ENCODE results near the gene CFAP43. TPM values are rescaled to one million over a fixed set of nuclear protein-coding genes. Genes with fewer than 3 reads are reported as not detected.

Gene CFAP43
- total RNA-seq, 2 donors from 2014 or later: 0.19 TPM; not detected in 1

DNA sequence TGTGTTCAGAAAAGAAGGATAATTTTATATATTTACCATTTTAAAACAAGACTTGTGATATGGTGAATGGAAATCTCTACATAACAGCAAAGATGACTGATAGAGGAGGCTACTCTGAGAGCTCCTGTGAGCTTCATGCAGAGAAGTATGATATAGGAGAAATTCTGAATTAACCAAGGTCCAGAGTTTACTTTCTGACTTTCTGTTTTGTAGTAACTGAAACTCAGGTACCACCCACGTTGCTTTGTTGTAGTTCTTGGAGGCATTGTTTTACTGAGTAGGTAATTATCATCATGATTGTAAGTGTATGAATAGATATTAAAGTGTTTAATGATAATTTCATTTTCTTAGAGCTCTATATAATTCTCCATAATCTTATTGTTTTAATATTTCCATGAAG, 128.2 kb downstream of the CFAP43 start:
- no peaks in the 10 kb centered on the region for H3K36me3 Mint-ChIP-seq
- DNase-seq (ENCODE audit: low spot score in 2 of 2): no peak
- H3K27ac Mint-ChIP-seq: no peak overlapping the region
- H3K9me3 Mint-ChIP-seq: no peaks in the 10 kb centered on the region
- ATAC-seq: no peak

- no peak for DNase-seq (ENCODE audit: low spot score in 2 of 2)
- no peaks in the 10 kb centered on the region for H3K9me3 Mint-ChIP-seq
- H3K36me3 Mint-ChIP-seq: no peaks in the 10 kb centered on the region
- no peak for ATAC-seq
- H3K27ac Mint-ChIP-seq: no peak overlapping the region
Measured at GRCh38 chr10:104101902-104102301, 130.3 kb downstream of the CFAP43 start.

- DNase-seq (ENCODE audit: low spot score in 2 of 2): no peak
- H3K9me3 Mint-ChIP-seq: peaks cover 0 to 3% of the 10 kb centered on the region in 2 donors
- ATAC-seq: no peak
- no peak overlapping the region for H3K27ac Mint-ChIP-seq
- peaks cover 0 to 4% of the 10 kb centered on the region in 2 donors for H3K36me3 Mint-ChIP-seq
Measured at GRCh38 chr10:104100795-104101194, 131.4 kb downstream of the CFAP43 start.

DNA sequence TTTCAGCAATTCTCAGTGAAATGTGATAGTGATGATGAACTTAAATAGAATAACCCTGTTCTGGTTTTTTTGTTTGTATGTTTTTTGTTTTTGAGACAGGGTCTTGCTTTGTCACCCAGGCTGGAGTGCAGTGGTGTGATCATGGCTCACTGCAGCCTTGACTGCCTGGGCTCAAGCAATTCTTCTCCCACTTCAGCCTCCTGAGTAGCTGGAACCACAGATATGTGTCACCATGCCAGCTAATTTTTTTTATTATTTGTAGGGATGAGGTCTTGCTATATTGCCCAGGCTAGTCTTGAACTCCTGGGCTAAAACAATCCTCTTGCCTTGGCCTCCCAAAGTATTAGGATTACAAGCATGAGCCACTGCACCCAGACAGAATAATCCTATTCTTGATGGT, 132.2 kb downstream of the CFAP43 start:
- no peak for ATAC-seq
- DNase-seq (ENCODE audit: low spot score in 2 of 2): no peak
- H3K27ac Mint-ChIP-seq: no peak overlapping the region
- peaks cover 0 to 4% of the 10 kb centered on the region in 2 donors for H3K36me3 Mint-ChIP-seq
- peaks cover 0 to 3% of the 10 kb centered on the region in 2 donors for H3K9me3 Mint-ChIP-seq

DNA sequence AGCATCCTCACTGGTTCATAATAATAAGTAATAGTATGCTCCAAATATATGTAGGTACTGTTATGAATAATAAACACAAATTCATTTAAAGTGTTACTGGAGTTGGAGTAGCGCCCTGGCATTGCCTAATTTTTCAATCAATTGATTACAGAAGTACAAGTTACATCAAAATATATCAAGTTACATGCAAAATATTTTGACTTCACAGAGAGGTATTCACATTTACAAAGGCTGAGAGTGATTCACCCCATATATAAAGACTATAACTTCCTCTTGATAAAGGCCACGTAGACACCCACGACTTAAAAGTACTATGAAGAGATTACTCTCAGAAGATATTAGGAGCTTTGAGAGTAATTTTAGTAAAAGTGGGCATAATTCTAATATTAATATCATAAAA, 132.9 kb downstream of the CFAP43 start:
- Mint-ChIP-seq H3K36me3 (peaks cover 0 to 4% of the 10 kb centered on the region in 2 donors), H3K9me3 (peaks cover 0 to 3% of the 10 kb centered on the region in 2 donors), H3K27ac (no peak overlapping the region)
- no peak for DNase-seq (ENCODE audit: low spot score in 2 of 2)
- no peak for ATAC-seq

DNA sequence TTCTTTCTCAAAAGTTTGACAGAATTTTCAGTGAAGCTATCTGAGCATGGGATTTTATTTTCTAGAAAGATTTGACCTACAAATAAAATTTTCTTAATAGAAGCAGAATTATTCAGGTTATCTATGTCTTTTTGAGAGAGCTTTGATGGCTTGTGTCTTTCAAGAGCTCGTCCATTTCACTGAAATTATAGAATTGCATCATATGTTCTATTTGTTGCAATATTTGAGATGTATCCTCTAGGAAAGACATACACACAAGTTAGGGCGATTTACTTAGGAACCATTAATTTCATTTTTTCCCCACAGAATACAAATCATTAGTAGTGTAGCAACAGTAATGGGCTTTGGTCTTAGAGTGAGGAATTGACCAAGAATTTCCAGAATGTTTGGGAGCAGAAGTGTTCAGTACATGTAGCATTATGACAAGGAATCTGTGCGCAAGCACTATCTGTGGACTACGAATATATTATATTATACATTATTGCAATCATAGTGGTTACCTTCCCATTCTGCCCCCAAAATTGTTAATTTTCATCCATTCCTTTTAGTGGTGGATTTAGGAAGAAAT, 133.7 kb downstream of the CFAP43 start:
- no peak for DNase-seq (ENCODE audit: low spot score in 2 of 2)
- Mint-ChIP-seq H3K9me3 (peaks cover 0 to 3% of the 10 kb centered on the region in 2 donors), H3K27ac (no peak overlapping the region), H3K36me3 (peaks cover 0 to 4% of the 10 kb centered on the region in 2 donors)
- ATAC-seq: no peak

DNA sequence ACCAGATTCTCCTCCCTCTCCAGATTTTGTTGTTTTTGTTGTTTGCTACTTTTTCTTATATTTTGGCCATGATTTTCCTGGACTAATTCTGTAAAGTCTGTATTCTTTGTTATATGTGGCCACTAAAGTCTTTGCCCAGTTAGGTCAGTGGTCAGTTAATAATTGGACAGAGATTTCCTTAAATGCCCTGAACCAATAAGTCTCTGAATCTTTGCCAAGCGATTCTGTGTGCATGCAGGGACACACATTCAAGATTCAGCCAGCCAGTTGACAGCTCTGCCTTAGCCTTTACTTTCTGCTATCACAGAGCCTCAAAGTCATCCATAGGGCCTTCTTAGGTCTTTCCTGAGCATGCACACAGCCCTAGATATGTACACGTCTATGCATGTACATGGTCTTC, 135.5 kb downstream of the CFAP43 start:
- peaks cover 0 to 4% of the 10 kb centered on the region in 2 donors for H3K36me3 Mint-ChIP-seq
- ATAC-seq (no peak), DNase-seq (ENCODE audit: low spot score in 2 of 2) (no peak)
- H3K27ac Mint-ChIP-seq: no peak overlapping the region
- peaks cover 0 to 3% of the 10 kb centered on the region in 2 donors for H3K9me3 Mint-ChIP-seq

GRCh38 chr10:104092749-104093148, 139.4 kb downstream of the CFAP43 start:
- ATAC-seq: no peak
- Mint-ChIP-seq H3K9me3 (peaks cover 0 to 3% of the 10 kb centered on the region in 2 donors), H3K36me3 (peaks cover 0 to 4% of the 10 kb centered on the region in 2 donors), H3K27ac (no peak overlapping the region)
- no peak for DNase-seq (ENCODE audit: low spot score in 2 of 2)

- no peak for DNase-seq (ENCODE audit: low spot score in 2 of 2)
- Mint-ChIP-seq H3K36me3 (no peaks in the 10 kb centered on the region), H3K27ac (no peak overlapping the region), H3K9me3 (no peaks in the 10 kb centered on the region)
- ATAC-seq: no peak
Measured at GRCh38 chr10:104090611-104091010, 141.6 kb downstream of the CFAP43 start.

GRCh38 chr10:104089621-104090020, 142.5 kb downstream of the CFAP43 start:
- Mint-ChIP-seq H3K36me3 (no peaks in the 10 kb centered on the region), H3K27ac (no peak overlapping the region), H3K9me3 (no peaks in the 10 kb centered on the region)
- DNase-seq (ENCODE audit: low spot score in 2 of 2) (no peak), ATAC-seq (no peak)

- ATAC-seq: no peak
- H3K9me3 Mint-ChIP-seq: no peaks in the 10 kb centered on the region
- no peaks in the 10 kb centered on the region for H3K36me3 Mint-ChIP-seq
- H3K27ac Mint-ChIP-seq: no peak overlapping the region
- no peak for DNase-seq (ENCODE audit: low spot score in 2 of 2)
Measured at GRCh38 chr10:104088239-104088638, 143.9 kb downstream of the CFAP43 start.

GRCh38 chr10:104085801-104086400, 146.3 kb downstream of the CFAP43 start, which contains the start of gene COL17A1:
Gene COL17A1, minus strand, starts transcription at chr10:104085880. Its CDS starts 5,207 bp downstream, at chr10:104080673.
- H3K27ac Mint-ChIP-seq: no peak within 1 kb of the TSS
- ATAC-seq (no peak), DNase-seq (ENCODE audit: low spot score in 2 of 2) (no peak)
- no peaks in the 10 kb centered on the region for H3K36me3 Mint-ChIP-seq
- no peaks in the 10 kb centered on the region for H3K9me3 Mint-ChIP-seq

GRCh38 chr10:104084482-104085142, 147.6 kb downstream of the CFAP43 start:
- DNase-seq (ENCODE audit: low spot score in 2 of 2) (no peak), ATAC-seq (no peak)
- no peaks in the 10 kb centered on the region for H3K9me3 Mint-ChIP-seq
- H3K27ac Mint-ChIP-seq: no peak overlapping the region
- H3K36me3 Mint-ChIP-seq: no peaks in the 10 kb centered on the region

- Mint-ChIP-seq H3K27ac (peak overlapping the region in 1 of 2 donors; percentile 39), H3K36me3 (no peaks in the 10 kb centered on the region), H3K9me3 (no peaks in the 10 kb centered on the region)
- ATAC-seq (no peak), DNase-seq (ENCODE audit: low spot score in 2 of 2) (no peak)
Measured at GRCh38 chr10:104081998-104082397, 150.2 kb downstream of the CFAP43 start.

GRCh38 chr10:104080762-104081161, 151.4 kb downstream of the CFAP43 start:
- H3K27ac Mint-ChIP-seq: no peak overlapping the region
- peak in 1 of 2 donors; percentile 66 for ATAC-seq
- no peaks in the 10 kb centered on the region for H3K9me3 Mint-ChIP-seq
- DNase-seq (ENCODE audit: low spot score in 2 of 2): no peak
- H3K36me3 Mint-ChIP-seq: no peaks in the 10 kb centered on the region
